ENCODE data around the gene TXNL4A.

DNA sequence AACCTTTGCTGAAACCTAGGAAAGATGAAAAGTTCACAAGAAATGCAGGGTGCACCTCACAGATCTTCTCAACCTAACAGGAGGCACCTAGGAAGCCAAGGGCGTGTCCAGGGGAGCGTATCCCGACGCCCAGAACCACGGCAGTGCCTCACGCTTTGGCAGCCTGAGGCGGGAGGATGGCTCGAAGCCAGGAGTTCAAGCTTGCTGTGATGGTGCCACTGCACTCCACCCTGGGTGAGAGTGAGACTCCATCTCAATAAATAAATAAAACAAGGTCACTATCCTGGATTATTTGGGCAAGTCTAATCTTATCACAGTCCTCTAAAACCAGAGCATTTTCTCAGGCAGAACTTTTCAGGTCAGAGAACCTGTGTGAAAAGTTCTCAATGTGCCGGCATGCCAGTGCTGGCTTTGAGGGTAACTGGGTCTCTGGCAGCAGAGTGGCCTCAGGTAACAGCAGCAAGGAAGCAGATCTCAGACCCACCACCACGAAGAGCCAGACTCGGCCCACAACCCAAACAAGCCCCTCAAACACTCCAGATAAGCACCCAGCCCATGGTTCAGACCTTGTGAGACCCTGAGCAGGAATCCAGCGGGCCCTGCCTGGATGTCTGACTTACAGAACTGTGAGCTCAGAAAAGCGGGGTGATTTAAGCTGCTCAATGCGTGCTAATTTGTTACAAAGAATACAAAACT, 12.2 kb downstream of the TXNL4A start:
- TF ChIP-seq, protein P1, sequence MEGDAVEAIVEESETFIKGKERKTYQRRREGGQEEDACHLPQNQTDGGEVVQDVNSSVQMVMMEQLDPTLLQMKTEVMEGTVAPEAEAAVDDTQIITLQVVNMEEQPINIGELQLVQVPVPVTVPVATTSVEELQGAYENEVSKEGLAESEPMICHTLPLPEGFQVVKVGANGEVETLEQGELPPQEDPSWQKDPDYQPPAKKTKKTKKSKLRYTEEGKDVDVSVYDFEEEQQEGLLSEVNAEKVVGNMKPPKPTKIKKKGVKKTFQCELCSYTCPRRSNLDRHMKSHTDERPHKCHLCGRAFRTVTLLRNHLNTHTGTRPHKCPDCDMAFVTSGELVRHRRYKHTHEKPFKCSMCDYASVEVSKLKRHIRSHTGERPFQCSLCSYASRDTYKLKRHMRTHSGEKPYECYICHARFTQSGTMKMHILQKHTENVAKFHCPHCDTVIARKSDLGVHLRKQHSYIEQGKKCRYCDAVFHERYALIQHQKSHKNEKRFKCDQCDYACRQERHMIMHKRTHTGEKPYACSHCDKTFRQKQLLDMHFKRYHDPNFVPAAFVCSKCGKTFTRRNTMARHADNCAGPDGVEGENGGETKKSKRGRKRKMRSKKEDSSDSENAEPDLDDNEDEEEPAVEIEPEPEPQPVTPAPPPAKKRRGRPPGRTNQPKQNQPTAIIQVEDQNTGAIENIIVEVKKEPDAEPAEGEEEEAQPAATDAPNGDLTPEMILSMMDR (IDR thresholded peaks at IDR 0.05): no peak
- TF ChIP-seq POLR2A (IDR thresholded peaks at IDR 0.05): no peak

Measured in testis (tissue), 2 donors.